Hepatocyte (in vitro differentiated cells): Measurements from ENCODE around the gene ZBTB7B. TPM values are rescaled to one million over a fixed set of nuclear protein-coding genes. Genes with fewer than 3 reads are reported as not detected.
A peak's percentile ranks its signal among the peaks of the same experiment; 100 is the strongest.

ENCODE experiments used
- DNase-seq: peaks from one replicate; pipeline ENCODE4 v3.0.0-alpha.2; 2016; ENCODE audit warnings: low spot score
- H2AFZ ChIP-seq: fragments of 200-600 bp; sonication (generic); 2 replicates; pipeline ENCODE4 v1.6.0; 2016; ENCODE audit warnings: antibody characterized with exemption, mild to moderate bottlenecking
- H3K27ac ChIP-seq: fragments of 200-600 bp; sonication (generic); 2 replicates; pipeline ENCODE4 v1.5.1; 2016; ENCODE audit warnings: mild to moderate bottlenecking
- H3K27me3 ChIP-seq: fragments of 200-600 bp; sonication (generic); 2 replicates; pipeline ENCODE4 v1.6.1; 2016
- H3K36me3 ChIP-seq: fragments of 200-600 bp; sonication (generic); replicated peaks from 2 replicates; pipeline ENCODE4 v1.5.1; 2016; ENCODE audit warnings: low read depth; ENCODE audit not compliant: insufficient read depth
- H3K4me1 ChIP-seq: fragments of 200-600 bp; sonication (generic); 2 replicates; pipeline ENCODE4 v1.5.1; 2016; ENCODE audit warnings: mild to moderate bottlenecking, moderate library complexity; ENCODE audit not compliant: insufficient read depth
- H3K4me2 ChIP-seq: fragments of 200-600 bp; sonication (generic); 2 replicates; pipeline ENCODE4 v1.6.0; 2016
- H3K4me3 ChIP-seq: fragments of 200-600 bp; sonication (generic); 2 replicates; pipeline ENCODE4 v1.5.1; 2016; ENCODE audit warnings: mild to moderate bottlenecking
- H3K79me2 ChIP-seq: fragments of 200-600 bp; sonication (generic); 2 replicates; pipeline ENCODE4 v1.6.0; 2017; ENCODE audit warnings: mild to moderate bottlenecking
- H3K9me2 ChIP-seq: fragments of 200-600 bp; sonication (generic); replicated peaks from 2 replicates; pipeline ENCODE4 v1.6.0; 2017; ENCODE audit warnings: mild to moderate bottlenecking; ENCODE audit not compliant: insufficient read depth
- H3K9me3 ChIP-seq: fragments of 200-600 bp; sonication (generic); 2 replicates; pipeline ENCODE4 v1.5.1; 2016; ENCODE audit warnings: low read depth, mild to moderate bottlenecking
- H4K20me1 ChIP-seq: fragments of 200-600 bp; sonication (generic); 2 replicates; pipeline ENCODE4 v1.6.0; 2016; ENCODE audit warnings: mild to moderate bottlenecking; ENCODE audit not compliant: insufficient read depth, poor library complexity, severe bottlenecking
- EZH2 ChIP-seq: fragments of 200-600 bp; sonication (generic); IDR thresholded peaks from 2 replicates; pipeline ENCODE4 v1.6.1; 2016; ENCODE audit warnings: antibody characterized with exemption, mild to moderate bottlenecking, borderline replicate concordance
- EZH2phosphoT487 ChIP-seq: fragments of 200-600 bp; sonication (generic); IDR thresholded peaks from one replicate; pipeline ENCODE4 v1.6.1; 2018; ENCODE audit warnings: antibody characterized with exemption, mild to moderate bottlenecking, low read depth, moderate library complexity; ENCODE audit not compliant: unreplicated experiment, severe bottlenecking
- WGBS: methylation state at CpG from one replicate; pipeline ENCODE4 v1.1.6; 2016; ENCODE audit warnings: low lambda C conversion rate; ENCODE audit errors: missing lambda C conversion rate; 5-methylcytosine and 5-hydroxymethylcytosine counted together
- polyA plus RNA-seq: library from polyadenylated mRNA; unstranded; fragments of >200 nt; fragmentation: Nextera tagmentation; extraction: Ambion mirVana; gene quantifications from 2 replicates; pipeline ENCODE4 v1.2.1, GENCODE V29; 2016
- total RNA-seq: library from RNA; depleted of rRNA; stranded (reverse); fragments of >200 nt; gene quantifications from 2 replicates; pipeline ENCODE4 v1.2.3, GENCODE V29; 2014
- TF ChIP-seq, protein P1 (sequence below): fragments of 200-600 bp; sonication (generic); IDR thresholded peaks from 2 replicates; pipeline ENCODE4 v1.5.1; 2016; ENCODE audit warnings: antibody characterized with exemption, mild to moderate bottlenecking; ENCODE audit not compliant: poor library complexity

ZBTB7B gene
- total and polyA plus RNA-seq, 2 experiments from 2014 or later, result 13.3 to 29.2 TPM

DNA sequence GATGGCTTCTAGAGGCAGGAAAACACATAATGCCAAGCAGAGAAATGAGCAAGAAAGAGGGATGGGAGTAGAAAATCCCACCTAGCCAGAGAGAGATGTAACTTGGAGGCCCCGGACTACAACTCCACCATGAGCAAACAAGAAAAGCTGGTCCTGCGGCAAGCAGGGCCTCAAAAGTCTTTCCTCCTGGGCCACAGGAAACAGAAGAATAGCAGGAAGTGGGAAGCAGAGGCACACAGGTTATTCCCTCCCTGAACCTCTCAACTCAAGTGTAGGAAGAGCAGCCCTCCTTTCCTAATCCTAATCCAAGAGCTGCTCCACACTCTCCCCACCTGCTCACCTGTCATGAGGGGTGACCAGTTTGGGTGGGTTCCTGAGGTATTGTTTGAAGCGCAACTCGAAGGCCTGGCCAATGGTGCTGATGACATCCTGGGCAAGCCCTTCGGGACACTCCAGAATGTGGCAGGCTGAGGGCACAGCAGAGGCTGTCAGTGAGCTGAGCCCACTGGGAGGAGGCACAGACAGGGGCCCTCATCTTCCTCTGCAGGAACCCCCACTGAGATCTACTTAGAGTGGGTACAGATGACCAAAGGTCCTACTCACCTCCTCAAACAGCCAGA, 35.2 kb upstream of the ZBTB7B start:
- H3K36me3 ChIP-seq, result no peaks in the 10 kb centered on the region
- no peak overlapping the region for H3K27ac ChIP-seq
- no peaks in the 10 kb centered on the region for H3K9me2 ChIP-seq
- H2AFZ ChIP-seq, result no peak overlapping the region
- H3K4me1 ChIP-seq, result peaks cover 25% of the 10 kb centered on the region
- peaks cover 83% of the 10 kb centered on the region for H3K79me2 ChIP-seq
- WGBS, result 84% methylated on average over 5 of the region's 5 CpGs
- H3K27me3 ChIP-seq, result no peaks in the 10 kb centered on the region
- TF ChIP-seq EZH2 (no peak), EZH2phosphoT487 (no peak)
- TF ChIP-seq, protein P1, sequence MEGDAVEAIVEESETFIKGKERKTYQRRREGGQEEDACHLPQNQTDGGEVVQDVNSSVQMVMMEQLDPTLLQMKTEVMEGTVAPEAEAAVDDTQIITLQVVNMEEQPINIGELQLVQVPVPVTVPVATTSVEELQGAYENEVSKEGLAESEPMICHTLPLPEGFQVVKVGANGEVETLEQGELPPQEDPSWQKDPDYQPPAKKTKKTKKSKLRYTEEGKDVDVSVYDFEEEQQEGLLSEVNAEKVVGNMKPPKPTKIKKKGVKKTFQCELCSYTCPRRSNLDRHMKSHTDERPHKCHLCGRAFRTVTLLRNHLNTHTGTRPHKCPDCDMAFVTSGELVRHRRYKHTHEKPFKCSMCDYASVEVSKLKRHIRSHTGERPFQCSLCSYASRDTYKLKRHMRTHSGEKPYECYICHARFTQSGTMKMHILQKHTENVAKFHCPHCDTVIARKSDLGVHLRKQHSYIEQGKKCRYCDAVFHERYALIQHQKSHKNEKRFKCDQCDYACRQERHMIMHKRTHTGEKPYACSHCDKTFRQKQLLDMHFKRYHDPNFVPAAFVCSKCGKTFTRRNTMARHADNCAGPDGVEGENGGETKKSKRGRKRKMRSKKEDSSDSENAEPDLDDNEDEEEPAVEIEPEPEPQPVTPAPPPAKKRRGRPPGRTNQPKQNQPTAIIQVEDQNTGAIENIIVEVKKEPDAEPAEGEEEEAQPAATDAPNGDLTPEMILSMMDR, result no peak
- H3K4me3 ChIP-seq, result no peak overlapping the region
- H3K4me2 ChIP-seq, result no peak overlapping the region
- no peaks in the 10 kb centered on the region for H3K9me3 ChIP-seq
- no peaks in the 10 kb centered on the region for H4K20me1 ChIP-seq
- DNase-seq, result no peak

DNA sequence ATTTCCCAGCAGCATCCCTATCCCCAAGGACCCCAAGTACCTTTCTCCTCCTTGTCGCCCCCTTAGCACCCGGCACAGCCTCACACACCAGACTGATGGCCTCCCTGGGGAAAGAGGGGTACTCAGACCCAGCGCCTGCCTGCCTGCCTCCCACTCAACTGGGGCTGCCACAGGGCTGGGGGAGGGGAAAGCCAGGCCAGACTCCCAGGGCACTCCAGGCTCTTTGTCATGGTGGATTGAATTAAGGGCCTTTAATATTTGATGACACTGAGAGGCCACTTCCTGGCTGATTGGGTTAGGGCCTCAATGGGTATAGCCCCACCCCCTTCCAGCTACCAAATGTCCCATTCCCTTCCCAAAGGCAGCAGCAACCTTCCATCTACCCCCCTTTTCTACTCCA, 33.9 kb upstream of the ZBTB7B start:
- no peak overlapping the region for H3K27ac ChIP-seq
- 94% methylated on average over 3 of the region's 3 CpGs for WGBS
- H2AFZ ChIP-seq, result no peak overlapping the region
- H3K4me3 ChIP-seq, result no peak overlapping the region
- no peaks in the 10 kb centered on the region for H3K27me3 ChIP-seq
- DNase-seq, result no peak
- H4K20me1 ChIP-seq, result no peaks in the 10 kb centered on the region
- no peaks in the 10 kb centered on the region for H3K36me3 ChIP-seq
- H3K9me3 ChIP-seq, result no peaks in the 10 kb centered on the region
- peaks cover 21% of the 10 kb centered on the region for H3K4me1 ChIP-seq
- TF ChIP-seq EZH2, result no peak
- TF ChIP-seq, protein P1, result no peak
- H3K9me2 ChIP-seq, result no peaks in the 10 kb centered on the region
- peaks cover 70% of the 10 kb centered on the region for H3K79me2 ChIP-seq
- H3K4me2 ChIP-seq, result peak overlapping the region; percentile 75

DNA sequence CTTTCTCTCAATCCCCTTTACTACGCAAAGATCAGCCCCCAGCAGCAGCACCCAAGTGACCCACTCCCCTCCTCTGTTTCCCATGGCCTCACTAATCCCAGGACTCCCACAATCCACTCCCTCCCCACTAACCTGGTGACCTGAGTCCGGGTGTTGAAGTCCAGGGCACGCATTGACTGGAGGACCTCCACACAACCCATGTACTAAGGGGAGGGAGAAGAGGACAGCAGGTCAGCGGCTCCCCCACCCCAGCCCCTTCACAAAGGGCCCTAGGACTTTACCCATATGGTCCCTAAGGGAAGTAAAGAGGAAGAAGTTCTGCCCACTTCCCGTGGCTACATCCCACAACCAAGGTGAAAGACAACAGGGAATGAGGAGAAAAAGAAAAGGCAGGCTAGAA, 33.4 kb upstream of the ZBTB7B start:
- Histone ChIP-seq H3K4me3 (peak overlapping the region; percentile 7), H3K36me3 (no peaks in the 10 kb centered on the region), H3K27ac (peak overlapping the region; percentile 14), H2AFZ (no peak overlapping the region), H3K79me2 (peaks cover 66% of the 10 kb centered on the region), H3K9me2 (no peaks in the 10 kb centered on the region), H4K20me1 (no peaks in the 10 kb centered on the region), H3K9me3 (no peaks in the 10 kb centered on the region), H3K4me1 (peaks cover 21% of the 10 kb centered on the region), H3K27me3 (no peaks in the 10 kb centered on the region), H3K4me2 (peak overlapping the region; percentile 75)
- no peak for DNase-seq
- TF ChIP-seq, protein P1, result no peak
- TF ChIP-seq EZH2, result no peak
- WGBS, result 48% methylated on average over 5 of the region's 5 CpGs
